ENCODE data around the gene C11orf42.

GRCh38 chr11:6216501-6216900 lies 11.1 kb downstream of the C11orf42 start:
- no peak for TF ChIP-seq POLR2A (IDR thresholded peaks at IDR 0.05; ENCODE audit: low read length)
- TF ChIP-seq FOSB (CRISPR knock-in tag; IDR thresholded peaks at IDR 0.05), result no peak
- TF ChIP-seq, protein P1, sequence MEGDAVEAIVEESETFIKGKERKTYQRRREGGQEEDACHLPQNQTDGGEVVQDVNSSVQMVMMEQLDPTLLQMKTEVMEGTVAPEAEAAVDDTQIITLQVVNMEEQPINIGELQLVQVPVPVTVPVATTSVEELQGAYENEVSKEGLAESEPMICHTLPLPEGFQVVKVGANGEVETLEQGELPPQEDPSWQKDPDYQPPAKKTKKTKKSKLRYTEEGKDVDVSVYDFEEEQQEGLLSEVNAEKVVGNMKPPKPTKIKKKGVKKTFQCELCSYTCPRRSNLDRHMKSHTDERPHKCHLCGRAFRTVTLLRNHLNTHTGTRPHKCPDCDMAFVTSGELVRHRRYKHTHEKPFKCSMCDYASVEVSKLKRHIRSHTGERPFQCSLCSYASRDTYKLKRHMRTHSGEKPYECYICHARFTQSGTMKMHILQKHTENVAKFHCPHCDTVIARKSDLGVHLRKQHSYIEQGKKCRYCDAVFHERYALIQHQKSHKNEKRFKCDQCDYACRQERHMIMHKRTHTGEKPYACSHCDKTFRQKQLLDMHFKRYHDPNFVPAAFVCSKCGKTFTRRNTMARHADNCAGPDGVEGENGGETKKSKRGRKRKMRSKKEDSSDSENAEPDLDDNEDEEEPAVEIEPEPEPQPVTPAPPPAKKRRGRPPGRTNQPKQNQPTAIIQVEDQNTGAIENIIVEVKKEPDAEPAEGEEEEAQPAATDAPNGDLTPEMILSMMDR (IDR thresholded peaks at IDR 0.05), result no peak
- no peak for TF ChIP-seq HDAC2 (IDR thresholded peaks at IDR 0.05)
- TF ChIP-seq PHF8 (IDR thresholded peaks at IDR 0.05; ENCODE audit: borderline replicate concordance, low read depth), result no peak
- no peak for TF ChIP-seq EP300 (IDR thresholded peaks at IDR 0.05)
- TF ChIP-seq ESRRA (IDR thresholded peaks at IDR 0.05; ENCODE audit: borderline replicate concordance, low read length), result no peak
- TF ChIP-seq, protein P2, sequence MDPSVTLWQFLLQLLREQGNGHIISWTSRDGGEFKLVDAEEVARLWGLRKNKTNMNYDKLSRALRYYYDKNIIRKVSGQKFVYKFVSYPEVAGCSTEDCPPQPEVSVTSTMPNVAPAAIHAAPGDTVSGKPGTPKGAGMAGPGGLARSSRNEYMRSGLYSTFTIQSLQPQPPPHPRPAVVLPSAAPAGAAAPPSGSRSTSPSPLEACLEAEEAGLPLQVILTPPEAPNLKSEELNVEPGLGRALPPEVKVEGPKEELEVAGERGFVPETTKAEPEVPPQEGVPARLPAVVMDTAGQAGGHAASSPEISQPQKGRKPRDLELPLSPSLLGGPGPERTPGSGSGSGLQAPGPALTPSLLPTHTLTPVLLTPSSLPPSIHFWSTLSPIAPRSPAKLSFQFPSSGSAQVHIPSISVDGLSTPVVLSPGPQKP (IDR thresholded peaks at IDR 0.05; ENCODE audit: low read depth, low read length), result no peak
- TF ChIP-seq USF2 (IDR thresholded peaks at IDR 0.05), result no peak
- no peak for TF ChIP-seq NR3C1 (IDR thresholded peaks at IDR 0.05)
